HG03108 (cell line): ENCODE data around the gene DZIP1L.
"Not testable (repeated sequence)": the region's sequence is repeated elsewhere in the genome, so short reads cannot be mapped to it uniquely, and the experiment has no call there.

Experiments used
- ATAC-seq: cut with Tn5 transposase; IDR thresholded peaks from one replicate; pipeline ENCODE4 v1.9.1; 2021; ENCODE audit warnings: moderate library complexity; ENCODE audit not compliant: unreplicated experiment

The DZIP1L gene

DNA sequence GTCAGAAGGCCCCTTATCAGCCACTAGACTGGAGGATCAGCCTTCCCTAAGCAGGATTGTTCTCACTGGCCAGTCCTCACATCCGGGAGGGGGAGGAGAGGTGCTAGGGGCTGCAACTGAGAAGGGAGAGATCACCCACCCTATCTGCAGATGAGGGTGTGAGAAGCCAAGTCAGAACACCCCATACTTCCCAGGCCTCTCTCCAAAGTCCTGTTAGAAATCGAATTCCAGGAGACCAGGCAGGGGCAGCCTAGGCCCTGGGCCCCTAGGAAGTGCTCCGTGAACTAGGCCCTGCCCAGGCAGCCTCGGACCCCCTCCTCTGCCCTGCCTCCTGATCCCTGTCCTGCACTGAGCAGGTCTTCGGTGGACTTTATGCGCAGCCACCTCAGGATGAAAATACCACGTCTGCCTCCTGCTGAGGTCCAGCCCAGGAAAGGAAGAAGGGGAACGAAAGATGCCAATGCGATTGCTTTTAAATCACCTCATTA is 933 bp downstream of the DZIP1L start:
- no peak for ATAC-seq

DNA sequence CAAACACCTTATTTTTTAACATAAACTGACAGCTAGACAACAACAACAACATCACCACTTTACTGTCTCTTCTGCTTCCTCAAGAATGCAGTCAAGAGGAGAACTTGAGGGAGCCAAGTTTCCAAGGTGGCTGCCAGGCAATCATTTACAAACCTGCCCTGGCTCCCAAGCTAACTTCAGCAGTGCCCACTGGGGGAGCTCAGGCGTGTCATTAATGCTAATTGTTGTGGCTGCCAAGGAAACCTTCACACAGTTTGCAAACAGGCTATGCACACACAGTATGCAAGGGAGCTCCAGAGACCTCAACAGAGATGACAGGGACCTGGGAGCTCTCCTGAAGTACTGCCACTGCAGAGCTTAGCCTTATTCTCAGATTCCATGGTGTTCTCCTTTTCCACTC is 2.1 kb downstream of the DZIP1L start:
- no peak for ATAC-seq

DNA sequence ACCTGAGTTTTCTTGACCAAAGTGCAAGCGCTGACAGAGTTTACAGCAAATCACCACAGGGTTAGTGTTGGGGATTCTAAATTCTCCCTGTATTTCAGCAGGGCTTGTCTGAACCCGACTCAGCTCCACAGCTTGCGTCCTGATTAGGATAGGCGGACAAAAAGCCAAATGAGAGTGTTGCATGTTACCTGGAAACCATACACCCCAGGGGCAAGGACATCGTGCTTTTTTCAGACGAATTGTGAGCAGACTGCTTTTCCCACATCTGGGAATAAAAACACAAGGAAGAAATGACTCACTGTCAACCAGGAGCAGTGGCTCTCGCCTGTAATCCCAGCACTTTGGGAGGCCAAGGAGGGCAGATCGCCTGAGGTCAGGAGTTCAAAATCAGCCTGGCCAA is 3.0 kb downstream of the DZIP1L start:
- ATAC-seq = no peak

DNA sequence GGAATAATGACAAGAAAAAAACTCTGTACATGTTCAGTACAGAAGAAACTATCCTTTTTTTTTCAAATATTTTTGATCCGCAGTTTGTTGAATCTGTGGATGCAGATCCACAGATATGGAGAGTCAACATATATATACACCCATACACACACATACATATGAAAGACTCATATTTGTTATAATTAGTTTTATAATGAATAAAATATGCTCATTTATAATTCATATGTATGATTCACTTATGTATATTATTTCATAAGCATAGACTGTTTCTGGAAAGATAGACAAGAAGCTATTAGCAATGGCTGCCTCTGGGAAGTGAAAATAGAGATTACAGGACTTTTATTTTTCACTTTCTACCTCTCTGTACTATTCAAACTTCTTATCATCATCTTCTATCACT is 9.8 kb downstream of the DZIP1L start:
- no peak for ATAC-seq

DNA sequence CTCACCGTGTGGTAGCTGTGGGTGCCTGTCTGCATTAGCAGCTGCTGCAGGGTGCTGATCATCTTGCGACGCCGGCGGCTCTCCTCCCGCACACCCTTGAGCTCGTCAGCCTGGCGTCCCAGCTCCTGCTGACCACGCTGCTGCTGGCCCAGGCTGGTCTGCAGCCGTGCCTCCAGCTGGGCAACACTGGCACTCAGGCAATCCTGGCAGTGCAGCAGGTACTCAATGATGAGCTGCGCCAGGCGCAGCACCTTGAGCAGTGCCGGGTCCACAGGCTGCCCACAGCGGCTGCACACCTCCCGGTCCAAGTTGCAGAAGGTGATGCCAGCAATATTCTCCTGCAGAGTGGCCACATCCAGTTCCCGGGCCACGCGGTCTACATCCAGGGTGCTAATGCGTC is 11.9 kb downstream of the DZIP1L start:
- no peak for ATAC-seq

DNA sequence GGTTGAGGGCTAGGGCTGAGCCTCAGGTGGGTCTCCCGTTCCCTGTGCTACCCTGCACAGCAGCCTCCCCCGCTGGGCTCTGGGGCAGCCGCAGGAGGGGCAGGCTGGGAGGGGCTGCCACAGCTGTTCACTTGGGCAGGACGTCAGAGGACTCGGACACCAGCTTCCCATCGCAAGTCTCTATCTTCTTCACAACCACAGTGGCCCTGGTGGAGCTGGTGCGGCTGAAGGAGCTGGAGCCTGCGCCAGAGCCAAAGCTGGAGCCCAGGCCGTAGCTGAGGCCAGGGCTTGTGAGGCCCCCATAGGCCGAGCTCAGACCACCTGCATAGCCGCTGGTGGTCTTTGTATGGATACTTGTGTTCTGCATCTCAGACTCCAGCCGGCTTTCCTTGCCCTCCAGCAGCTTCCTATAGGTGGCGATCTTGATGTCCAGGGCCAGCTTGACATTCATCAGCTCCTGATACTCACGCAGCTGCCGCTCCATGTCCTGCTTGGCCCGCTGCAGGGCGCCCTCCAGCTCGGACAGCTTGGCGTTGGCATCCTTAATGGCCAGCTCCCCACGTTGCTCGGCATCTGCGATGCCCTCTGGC is 14.0 kb downstream of the DZIP1L start:
- not testable (repeated sequence) for ATAC-seq

DNA sequence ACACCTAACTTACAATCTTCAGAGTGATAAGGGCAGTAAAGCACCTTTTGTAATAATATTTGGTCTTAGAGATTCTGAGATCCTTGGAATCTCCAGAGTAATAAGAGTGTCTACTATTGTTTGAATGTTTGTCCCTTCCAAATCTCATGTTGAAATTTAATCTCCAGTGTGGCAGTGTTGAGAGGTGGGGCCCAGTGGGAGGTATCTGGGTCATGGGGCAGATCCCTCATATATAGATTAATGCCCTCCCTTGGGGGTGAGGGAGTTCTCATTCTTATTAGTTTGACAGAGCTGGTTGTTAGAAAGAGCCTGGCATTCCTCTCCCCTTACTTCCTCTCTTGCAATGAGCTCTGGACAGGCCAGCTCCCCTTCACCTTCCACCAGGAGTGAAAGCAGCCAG is 16.0 kb downstream of the DZIP1L start:
- ATAC-seq = no peak

DNA sequence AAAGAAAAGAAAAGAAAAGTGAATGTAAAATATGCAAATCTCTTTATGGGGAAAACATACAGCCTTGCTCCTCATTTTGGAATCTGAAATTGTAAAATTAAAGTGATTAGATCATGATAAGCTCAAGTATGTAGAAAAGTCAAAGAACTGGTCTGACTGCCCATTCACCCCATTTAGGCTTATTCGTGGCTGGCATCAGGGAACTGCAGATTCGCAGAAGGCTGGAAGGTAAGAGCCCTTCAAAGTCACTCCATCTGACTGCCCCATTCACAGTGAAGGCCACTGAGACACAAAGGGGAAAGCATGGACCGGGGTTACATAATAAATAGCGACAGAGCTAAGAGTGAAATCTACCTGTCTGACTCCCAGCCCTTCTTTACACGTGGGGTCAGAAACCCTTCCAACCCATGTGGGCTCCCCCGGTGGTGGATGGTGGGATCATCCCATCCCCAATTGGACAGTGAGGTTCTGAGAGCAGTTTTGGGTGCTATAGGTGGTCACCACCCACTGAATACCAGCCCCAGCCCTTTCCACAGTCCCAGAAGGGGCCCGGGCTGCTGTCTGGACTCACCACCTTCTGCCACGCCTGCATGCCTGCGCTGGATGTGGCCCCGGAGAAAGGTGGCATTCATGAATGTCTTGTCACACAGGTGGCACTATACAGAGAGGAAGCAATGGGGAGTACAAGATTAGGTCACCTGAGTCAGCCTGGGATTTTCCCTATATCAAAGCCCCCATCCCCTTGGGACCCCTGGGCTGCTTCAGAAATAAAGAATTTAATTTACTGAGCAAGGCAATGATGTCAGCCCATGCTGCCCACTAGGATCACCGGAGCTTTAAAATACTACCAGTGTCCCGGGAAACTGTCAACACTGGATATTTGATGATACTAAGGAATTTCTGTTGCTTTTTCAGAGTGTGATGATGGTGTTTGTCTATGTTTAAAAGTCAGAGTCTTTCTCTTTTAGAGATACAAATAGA is 17.9 kb downstream of the DZIP1L start:
- ATAC-seq = no peak

DNA sequence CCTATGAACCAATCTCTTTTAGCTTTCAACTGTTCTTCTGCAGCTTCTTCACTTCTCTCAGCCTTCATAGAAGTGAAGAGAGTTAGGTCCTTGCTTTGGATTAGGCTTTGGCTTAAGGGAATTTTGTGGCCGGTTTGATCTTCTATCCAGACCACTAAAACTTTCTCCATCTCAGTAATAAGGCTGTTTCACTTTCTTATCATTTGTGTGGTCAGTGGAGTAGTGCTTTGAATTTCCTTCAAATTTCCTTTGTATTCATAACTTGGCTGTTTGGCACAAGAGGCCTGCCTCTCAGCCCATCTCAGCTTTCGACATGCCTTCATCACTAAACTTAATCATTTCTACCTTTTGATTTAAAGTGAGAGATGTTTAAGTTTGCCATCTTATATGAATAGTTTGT is 21.7 kb downstream of the DZIP1L start:
- ATAC-seq = no peak

DNA sequence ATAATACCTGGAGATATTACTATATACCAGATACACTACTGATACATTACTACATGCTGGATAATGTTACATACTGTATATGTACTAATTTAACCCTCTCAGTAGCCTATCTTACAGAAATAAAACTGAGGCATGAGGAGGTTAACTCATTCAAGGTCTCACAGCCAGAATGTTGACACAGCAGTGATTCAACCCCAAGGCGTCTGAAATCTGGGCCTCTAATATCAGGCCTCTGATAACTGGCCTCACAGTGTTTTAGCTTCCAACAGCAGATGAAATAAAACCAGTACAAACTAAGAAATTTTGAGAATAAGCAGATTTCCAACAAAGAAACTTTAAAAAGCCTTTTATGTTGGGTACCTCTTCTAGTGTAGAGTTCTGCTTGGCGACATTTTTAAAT is 23.4 kb downstream of the DZIP1L start:
- ATAC-seq = no peak

DNA sequence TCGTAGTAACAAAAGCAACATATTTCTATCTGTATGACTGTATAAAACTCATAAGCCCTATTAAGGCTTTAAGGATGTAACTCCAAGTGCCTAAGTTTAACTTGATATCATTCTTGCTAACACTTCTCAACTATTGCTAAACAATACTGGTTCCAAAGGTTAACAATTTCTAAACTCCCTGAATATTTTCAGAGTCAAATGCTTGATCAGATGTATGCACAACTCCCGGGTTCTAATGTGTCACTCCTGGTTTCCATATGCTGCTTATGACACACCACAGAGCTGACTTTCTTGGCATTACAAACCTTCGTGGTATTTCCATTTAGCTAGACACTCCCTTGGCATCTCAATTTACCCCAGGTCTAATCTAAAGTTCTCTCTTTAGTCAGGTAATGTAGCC is 26.3 kb downstream of the DZIP1L start:
- ATAC-seq = no peak

DNA sequence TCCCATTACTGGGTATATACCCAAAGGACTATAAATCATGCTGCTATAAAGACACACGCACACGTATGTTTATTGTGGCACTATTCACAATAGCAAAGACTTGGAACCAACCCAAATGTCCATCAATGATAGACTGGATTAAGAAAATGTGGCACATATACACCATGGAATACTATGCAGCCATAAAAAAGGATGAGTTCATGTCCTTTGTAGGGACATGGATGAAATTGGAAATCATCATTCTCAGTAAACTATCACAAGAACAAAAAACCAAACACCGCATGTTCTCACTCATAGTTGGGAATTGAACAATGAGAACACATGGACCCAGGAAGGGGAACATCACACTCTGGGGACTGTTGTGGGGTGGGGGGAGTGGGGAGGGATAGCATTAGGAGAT is 29.7 kb downstream of the DZIP1L start:
- not testable (repeated sequence) for ATAC-seq

DNA sequence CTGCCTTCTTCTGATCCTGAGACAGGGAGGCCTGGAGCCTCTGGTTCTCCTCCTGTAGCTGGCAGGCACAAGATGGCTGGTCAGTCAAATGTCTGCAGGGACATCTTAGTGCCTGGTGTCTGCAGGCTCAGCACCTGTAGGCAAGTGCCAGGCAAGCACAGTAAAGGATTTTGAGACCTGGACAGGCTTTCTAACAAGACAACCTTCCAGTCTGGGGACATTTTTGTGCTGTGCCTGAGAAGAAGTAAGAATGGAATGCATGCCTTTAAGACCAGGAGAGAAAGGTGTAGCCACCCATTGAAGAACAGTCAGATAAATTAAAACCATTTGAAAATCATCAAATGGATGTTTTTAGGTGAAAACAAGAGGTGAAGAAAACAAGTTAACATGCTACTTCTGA is 31.2 kb downstream of the DZIP1L start:
- ATAC-seq = no peak

DNA sequence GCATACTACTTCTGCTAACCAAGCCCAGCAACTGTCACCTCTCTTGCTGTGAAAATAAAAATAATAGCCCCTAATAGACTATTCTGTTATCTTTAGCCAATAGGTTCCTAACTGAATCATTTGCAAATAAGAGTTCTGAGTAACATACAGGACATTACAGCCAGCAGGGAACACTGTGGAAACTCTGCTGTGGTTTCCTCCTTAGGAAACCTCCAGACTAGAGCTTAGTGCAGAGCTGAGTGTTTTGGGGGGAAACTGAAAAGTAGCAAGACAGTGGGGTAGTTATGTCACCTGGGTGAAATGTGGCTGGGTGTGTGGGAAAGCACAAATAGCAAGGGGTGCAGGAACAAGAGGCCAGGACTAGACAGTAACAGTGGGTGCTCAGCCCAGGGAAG is 32.4 kb downstream of the DZIP1L start:
- no peak for ATAC-seq

DNA sequence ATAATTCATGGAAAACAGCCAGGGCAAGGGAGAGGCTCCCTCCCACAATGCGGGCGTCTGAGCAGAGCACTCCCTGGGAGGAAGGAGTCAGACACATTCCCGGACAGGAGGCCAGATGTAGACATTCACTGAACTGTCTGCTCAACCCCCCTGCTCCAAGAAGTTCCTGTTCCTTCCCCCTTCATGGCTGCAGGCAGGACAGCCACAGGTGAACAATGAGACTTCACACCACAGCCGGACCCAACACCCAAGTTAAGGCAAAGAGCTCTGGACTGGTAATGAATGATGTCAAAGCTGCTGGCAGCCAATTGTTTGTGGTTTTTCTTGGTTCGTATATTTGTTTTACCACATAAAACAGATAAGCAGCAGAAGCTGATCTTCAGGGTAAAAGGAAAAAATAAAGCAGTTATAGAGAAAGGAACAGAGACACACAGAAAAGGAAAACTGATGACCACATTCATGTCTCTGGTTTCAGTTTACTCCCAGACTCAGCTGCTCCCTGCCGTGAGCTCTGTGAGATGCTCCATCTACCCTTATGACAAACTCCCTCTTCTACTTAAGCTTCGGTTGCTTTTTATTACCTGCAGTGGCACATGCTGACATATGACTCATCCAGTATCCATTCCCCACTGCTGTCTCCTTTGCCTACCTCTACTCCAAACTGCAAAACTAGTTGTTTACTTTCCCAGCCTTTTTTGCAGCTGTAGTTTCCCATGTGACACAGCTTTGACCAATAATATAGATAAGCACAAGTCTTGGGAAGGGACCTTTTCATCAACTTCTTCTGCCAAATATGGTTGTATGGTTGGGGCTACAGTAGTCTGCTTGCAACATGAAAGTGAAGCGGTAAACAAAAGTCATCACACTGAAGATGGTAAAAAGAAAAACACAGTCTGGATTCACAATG is 33.1 kb downstream of the DZIP1L start:
- no peak for ATAC-seq

DNA sequence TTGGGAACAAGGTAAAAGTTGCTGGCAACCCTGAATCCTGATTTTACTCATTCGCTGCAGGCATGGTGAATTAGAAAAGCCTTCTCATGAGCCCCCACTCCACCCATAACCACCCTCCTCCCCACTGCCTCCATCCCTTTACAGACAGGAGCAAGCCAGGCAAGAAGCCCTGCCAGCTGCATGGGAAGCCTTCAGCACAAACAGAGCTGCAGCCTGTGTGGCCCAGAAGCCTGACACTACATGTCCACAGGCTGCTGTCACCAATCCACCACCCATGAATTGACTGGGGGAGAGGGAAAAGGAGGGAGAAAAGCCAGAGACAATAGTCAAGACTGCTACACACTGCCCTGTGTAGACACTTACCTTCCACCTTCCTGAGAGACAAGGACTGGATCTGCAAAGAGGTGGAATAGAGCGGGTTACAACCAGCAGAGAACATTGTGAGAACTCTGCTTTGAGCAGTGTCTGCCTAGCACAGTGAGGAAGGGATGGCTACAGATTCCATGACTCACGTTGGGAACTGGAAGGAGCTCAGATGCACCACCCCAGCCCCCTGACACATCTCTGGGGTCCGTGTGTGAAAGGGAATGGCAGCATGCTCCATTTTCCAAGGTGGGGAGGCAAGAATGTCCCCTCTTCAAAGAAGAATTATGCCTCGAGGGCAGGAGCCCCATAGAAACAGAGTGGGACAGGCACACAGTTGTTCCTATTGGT is 33.9 kb downstream of the DZIP1L start:
- no peak for ATAC-seq

DNA sequence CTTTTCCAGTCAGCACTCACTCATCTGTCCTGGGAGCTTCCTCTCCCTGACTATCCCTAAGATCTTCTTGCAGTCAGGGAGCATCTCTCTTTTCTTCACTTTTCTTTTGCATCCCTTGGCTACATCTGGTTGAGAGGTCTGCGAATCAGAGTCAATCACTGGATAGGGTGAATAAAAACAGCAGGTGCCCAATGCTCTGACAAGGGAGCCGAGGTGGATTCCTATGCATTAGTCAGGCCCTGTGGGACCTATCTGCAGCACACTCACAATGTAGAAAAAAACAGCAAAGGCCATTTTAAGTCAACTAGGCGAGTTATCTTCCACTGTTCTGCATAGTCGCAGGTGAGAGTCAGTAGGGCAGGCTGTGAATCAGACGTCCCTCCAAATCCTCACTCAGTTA is 35.5 kb downstream of the DZIP1L start:
- no peak for ATAC-seq

DNA sequence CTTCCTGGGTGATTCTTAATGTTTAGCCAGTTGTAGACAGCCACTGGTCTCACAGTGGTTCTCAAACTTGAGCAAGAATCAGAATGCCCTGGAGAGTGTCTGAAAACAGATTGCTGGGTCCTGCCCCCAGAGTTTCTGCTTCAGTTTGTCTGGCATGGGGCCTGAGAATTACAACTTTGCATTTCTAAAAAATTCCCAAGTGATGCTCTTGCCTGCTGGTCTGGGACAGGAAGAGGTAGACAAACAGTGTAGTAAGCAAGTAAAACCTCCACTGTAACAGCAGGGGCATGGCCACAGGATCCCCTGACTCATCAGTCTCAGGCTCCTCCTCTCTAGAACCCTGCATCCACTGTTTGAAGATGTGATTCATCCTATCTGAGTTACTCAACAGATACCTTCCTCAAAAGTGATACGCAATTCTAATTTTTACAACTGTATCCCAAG is 36.5 kb downstream of the DZIP1L start:
- no peak for ATAC-seq

DNA sequence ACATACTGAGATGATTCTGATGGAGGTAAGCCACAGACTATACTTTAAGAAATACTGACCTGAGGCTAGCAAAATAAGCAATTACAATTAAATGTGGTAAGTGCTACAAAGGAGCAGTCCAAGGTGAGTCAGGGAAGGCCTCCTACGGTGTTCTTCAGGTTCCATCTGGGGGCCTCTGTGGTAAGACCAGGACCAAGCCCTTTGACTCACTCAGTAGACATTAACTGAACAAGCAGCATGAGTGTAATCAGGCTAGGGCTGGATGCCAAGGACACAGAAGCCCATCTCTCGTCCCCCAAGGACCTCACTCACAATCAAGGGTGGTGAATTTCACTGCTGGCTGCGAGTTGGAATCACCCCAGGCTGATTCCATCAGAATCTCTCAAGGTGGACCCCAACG is 37.3 kb downstream of the DZIP1L start:
- ATAC-seq = no peak

DNA sequence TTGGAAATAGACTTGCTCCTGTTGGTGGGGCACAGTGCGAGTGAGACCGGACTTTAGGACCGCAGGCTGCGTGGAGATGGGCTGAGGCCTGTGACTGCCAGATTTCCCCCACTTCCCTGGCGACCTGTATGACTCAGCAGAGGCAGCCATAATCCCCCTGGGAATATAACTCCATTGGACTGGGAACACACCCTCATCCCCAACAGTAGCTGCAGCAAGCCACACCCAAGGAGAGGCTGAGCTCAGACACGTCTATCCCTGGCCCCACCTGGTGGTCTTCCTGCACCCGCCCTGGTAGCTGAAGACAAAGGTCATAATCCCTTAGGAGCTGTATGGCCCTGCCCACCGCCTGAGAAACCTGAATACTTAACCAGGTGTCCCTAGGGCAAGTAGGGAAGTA is 42.6 kb downstream of the DZIP1L start:
- no peak for ATAC-seq

DNA sequence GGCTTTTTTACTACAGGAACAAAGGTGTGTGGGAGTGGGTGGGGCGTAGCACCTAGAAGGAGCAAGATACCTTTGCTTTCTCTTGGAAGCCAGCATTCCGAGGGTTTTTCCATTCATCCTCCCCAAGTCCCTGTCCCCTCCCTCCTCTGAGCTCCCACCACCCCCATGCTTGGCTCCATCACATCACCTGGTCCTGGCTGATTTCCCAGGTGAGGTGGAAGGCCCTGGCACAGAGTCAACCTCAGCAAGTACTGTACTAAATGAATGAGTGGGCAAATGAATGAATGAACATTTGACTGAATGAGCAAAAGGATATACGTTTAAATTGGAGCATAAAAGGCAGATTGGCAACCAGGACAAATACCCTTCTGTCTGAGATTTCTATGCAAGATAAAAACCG is 45.4 kb downstream of the DZIP1L start:
- no peak for ATAC-seq
